VCaP (cell line): ENCODE results near the gene CHKB.

Experiments
- H3K27ac ChIP-seq: fragments of 450-650 bp; 2 replicates; pipeline ENCODE4 v1.5.1; 2017
- CTCF ChIP-seq: fragments of 450-650 bp; conservative IDR thresholded peaks from 2 replicates; pipeline ENCODE4 v1.5.1; 2017; ENCODE audit warnings: mild to moderate bottlenecking, moderate library complexity

The CHKB gene

GRCh38 chr22:50574383-50574755 lies 8.3 kb downstream of the CHKB start:
- no peak for TF ChIP-seq CTCF
- H3K27ac ChIP-seq, result no peak overlapping the region

GRCh38 chr22:50573491-50574382 lies 8.9 kb downstream of the CHKB start:
- H3K27ac ChIP-seq, result no peak overlapping the region
- TF ChIP-seq CTCF, result no peak

- H3K27ac ChIP-seq, result no peak overlapping the region
- no peak for TF ChIP-seq CTCF
Observed at GRCh38 chr22:50572965-50573364, 9.7 kb downstream of the CHKB start.

GRCh38 chr22:50571264-50572175 lies 11.1 kb downstream of the CHKB start:
- H3K27ac ChIP-seq, result no peak overlapping the region
- no peak for TF ChIP-seq CTCF

- H3K27ac ChIP-seq, result no peak overlapping the region
Observed at GRCh38 chr22:50570861-50571260, 11.8 kb downstream of the CHKB start.

GRCh38 chr22:50569896-50570535 lies 12.6 kb downstream of the CHKB start:
- TF ChIP-seq CTCF, result no peak

More at GRCh38 chr22:50570861-50571260, 11.8 kb downstream of the CHKB start:
- TF ChIP-seq CTCF, result no peak

GRCh38 chr22:50569041-50569459 lies 13.6 kb downstream of the CHKB start:
- H3K27ac ChIP-seq, result no peak overlapping the region
- TF ChIP-seq CTCF, result no peak

More at GRCh38 chr22:50569896-50570535, 12.6 kb downstream of the CHKB start:
- no peak overlapping the region for H3K27ac ChIP-seq
